OCI-LY7 (cell line): Measurements from ENCODE around the gene ATP9B. TPM values are rescaled to one million over a fixed set of nuclear protein-coding genes. Genes with fewer than 3 reads are reported as not detected.

ENCODE experiments used
- BruUV-seq: library from RNA; stranded (reverse); fragments of 400-500 nt; replicated peaks from 2 replicates; lab custom pipeline; 2021; lab: Mats Ljungman, UMichigan
- CTCF ChIA-PET: fragments of 300-600 bp; sonication (Branson Sonifier 250); formaldehyde crosslinking; loops from one replicate; lab custom pipeline; 2022; ENCODE audit warnings: antibody characterized with exemption; ENCODE audit not compliant: unreplicated experiment; lab: Charles Lee
- POLR2A ChIA-PET: fragments of 300-600 bp; sonication (Branson Sonifier 250); formaldehyde crosslinking; loops from one replicate; lab custom pipeline; 2022; ENCODE audit warnings: antibody characterized with exemption; lab: Charles Lee
- DNase-seq: peaks from one replicate; pipeline ENCODE4 v3.0.0-alpha.2; 2015; ENCODE audit warnings: low spot score
- H2AFZ ChIP-seq: fragments of 200-600 bp; sonication (generic), shearing (Covaris generic); 2 replicates; pipeline ENCODE4 v1.6.1; 2014; ENCODE audit warnings: mild to moderate bottlenecking, antibody characterized with exemption, low read length, moderate library complexity
- H3K27ac ChIP-seq: fragments of 200-600 bp; sonication (generic); 2 replicates; pipeline ENCODE4 v1.5.1; 2014; ENCODE audit warnings: mixed run types, low read depth, mild to moderate bottlenecking, moderate library complexity, low read length, inconsistent platforms; ENCODE audit not compliant: poor library complexity, severe bottlenecking
- H3K36me3 ChIP-seq: fragments of 200-600 bp; sonication (generic); 2 replicates; pipeline ENCODE4 v1.6.1; 2014; ENCODE audit warnings: mild to moderate bottlenecking, antibody characterized with exemption, low read length, moderate library complexity, mixed read lengths; ENCODE audit not compliant: insufficient read depth
- H3K4me1 ChIP-seq: fragments of 200-600 bp; sonication (generic); 2 replicates; pipeline ENCODE4 v1.5.1; 2014; ENCODE audit warnings: mild to moderate bottlenecking, low read length; ENCODE audit not compliant: insufficient read depth, poor library complexity, severe bottlenecking
- H3K4me2 ChIP-seq: fragments of 200-600 bp; sonication (generic); 2 replicates; pipeline ENCODE4 v1.6.1; 2014; ENCODE audit warnings: mild to moderate bottlenecking, low read length
- H3K4me3 ChIP-seq: fragments of 200-600 bp; sonication (generic); 2 replicates; pipeline ENCODE4 v1.5.1; 2014; ENCODE audit warnings: mild to moderate bottlenecking, low read depth, low read length; ENCODE audit not compliant: poor library complexity, severe bottlenecking
- H3K79me2 ChIP-seq: fragments of 200-600 bp; sonication (generic); 2 replicates; pipeline ENCODE4 v1.6.1; 2016; ENCODE audit warnings: low read depth, mild to moderate bottlenecking, low read length, moderate library complexity, mixed read lengths; ENCODE audit not compliant: insufficient read depth
- H3K9me2 ChIP-seq: fragments of 200-600 bp; sonication (generic); 2 replicates; pipeline ENCODE4 v1.6.1; 2016; ENCODE audit warnings: mild to moderate bottlenecking, low read length, mixed read lengths; ENCODE audit not compliant: insufficient read depth
- H3K9me3 ChIP-seq: fragments of 200-600 bp; sonication (generic); 2 replicates; pipeline ENCODE4 v1.6.1; 2014; ENCODE audit warnings: mild to moderate bottlenecking, mixed run types, low read length, mixed read lengths
- H4K20me1 ChIP-seq: fragments of 200-600 bp; sonication (generic); 2 replicates; pipeline ENCODE4 v1.6.1; 2014; ENCODE audit warnings: mild to moderate bottlenecking, antibody characterized with exemption, low read length, moderate library complexity, mixed read lengths; ENCODE audit not compliant: insufficient read depth
- EZH2phosphoT487 ChIP-seq: fragments of 200-600 bp; sonication (generic); IDR thresholded peaks from 2 replicates; pipeline ENCODE4 v1.6.1; 2018; ENCODE audit warnings: low read depth, borderline replicate concordance, mild to moderate bottlenecking, mixed run types, antibody characterized with exemption, low read length, moderate library complexity, mixed read lengths
- intact Hi-C: fragments of 100-400 bp; cut with micrococcal nuclease; formaldehyde crosslinking; loops from one replicate; pipeline ENCODE4 v1.10.0; 2022; ENCODE audit not compliant: unreplicated experiment
- total RNA-seq, 2 experiments: library from RNA; depleted of rRNA in 1 of 2; stranded (reverse); fragments of >200 nt in 1 of 2; shearing (Covaris generic) in 1 of 2; gene quantifications; 2 replicates each; pipeline ENCODE4 v1.2.3, GENCODE V29; 2014 to 2022
- TF ChIP-seq, protein P1 (sequence below): fragments of 200-600 bp; sonication (generic); conservative IDR thresholded peaks from 2 replicates; pipeline ENCODE4 v1.5.1; 2014; ENCODE audit warnings: mild to moderate bottlenecking, antibody characterized with exemption, low read length, moderate library complexity, mixed read lengths

Gene ATP9B
- total RNA-seq, 2 experiments from 2014 or later: 27.1 to 36.4 TPM

DNA sequence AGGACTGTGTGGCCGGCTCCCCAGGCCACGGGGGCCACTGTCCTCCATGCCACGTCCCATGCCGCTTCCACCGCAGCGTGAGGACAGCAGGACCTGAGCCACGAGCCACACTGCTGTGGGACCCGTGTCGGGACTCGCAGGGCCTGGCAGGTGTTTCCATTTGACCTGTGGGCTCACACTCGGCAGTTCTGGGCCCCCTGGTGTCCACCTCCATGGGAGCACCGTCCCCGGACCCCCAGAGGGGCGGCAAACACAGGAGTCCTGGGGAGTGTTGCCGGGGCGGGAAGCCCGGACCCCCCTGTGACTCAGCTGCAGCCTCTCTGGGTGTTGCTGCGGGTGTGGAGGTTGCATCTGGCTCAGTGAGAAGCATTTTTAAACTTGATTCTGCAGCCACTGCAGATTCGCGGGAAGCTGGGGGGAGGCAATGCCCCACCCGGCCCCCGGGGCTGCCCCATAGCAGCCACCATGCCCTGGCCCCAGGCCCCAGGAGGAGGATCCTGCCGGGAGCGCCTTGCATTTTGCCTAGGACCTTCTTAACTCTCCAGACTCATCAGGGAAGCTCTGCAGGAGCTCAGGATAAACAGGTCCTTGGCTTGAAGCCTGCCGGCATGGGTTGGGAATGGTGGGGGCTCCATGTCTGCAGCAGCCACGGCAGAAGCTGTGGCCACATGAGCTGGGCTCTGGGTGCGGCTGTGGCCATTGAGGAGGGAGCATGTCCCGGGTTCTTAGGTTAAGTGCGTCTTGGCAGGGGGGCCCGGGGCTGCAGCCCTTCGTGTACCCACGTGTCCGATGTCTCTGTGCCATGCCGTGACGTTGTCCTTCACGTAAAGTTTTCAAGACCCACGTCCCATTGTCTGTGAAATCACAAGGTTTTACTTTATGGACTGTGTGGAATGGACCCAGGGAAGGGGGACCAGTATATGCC is 357.4 kb downstream of the ATP9B start:
- H4K20me1 ChIP-seq: no peaks in the 10 kb centered on the region; the same call in 1 of the 2 replicates
- no peak overlapping the region for H2AFZ ChIP-seq
- ChIA-PET CTCF (interaction anchor here (0.7 kb wide), 1 partner anchor 51 kb away, joined by 3 read pairs; no protein-coding TSS in a partner anchor), POLR2A (interaction anchor here (1.4 kb wide), 1 partner anchor 9 kb away, joined by 4 read pairs; no protein-coding TSS in a partner anchor)
- no peak overlapping the region for H3K4me3 ChIP-seq
- no TSS peak for BruUV-seq
- H3K4me1 ChIP-seq: no peaks in the 10 kb centered on the region
- intact Hi-C loops: no loop called here
- H3K9me2 ChIP-seq: no peaks in the 10 kb centered on the region
- H3K36me3 ChIP-seq: peaks cover 15% of the 10 kb centered on the region
- no peak overlapping the region for H3K27ac ChIP-seq
- DNase-seq: no peak
- no peak overlapping the region for H3K4me2 ChIP-seq
- H3K9me3 ChIP-seq: no peaks in the 10 kb centered on the region
- TF ChIP-seq, protein P1, sequence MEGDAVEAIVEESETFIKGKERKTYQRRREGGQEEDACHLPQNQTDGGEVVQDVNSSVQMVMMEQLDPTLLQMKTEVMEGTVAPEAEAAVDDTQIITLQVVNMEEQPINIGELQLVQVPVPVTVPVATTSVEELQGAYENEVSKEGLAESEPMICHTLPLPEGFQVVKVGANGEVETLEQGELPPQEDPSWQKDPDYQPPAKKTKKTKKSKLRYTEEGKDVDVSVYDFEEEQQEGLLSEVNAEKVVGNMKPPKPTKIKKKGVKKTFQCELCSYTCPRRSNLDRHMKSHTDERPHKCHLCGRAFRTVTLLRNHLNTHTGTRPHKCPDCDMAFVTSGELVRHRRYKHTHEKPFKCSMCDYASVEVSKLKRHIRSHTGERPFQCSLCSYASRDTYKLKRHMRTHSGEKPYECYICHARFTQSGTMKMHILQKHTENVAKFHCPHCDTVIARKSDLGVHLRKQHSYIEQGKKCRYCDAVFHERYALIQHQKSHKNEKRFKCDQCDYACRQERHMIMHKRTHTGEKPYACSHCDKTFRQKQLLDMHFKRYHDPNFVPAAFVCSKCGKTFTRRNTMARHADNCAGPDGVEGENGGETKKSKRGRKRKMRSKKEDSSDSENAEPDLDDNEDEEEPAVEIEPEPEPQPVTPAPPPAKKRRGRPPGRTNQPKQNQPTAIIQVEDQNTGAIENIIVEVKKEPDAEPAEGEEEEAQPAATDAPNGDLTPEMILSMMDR: no peak
- TF ChIP-seq EZH2phosphoT487: no peak
- H3K79me2 ChIP-seq: peaks cover 4% of the 10 kb centered on the region; the same call in 1 of the 2 replicates

DNA sequence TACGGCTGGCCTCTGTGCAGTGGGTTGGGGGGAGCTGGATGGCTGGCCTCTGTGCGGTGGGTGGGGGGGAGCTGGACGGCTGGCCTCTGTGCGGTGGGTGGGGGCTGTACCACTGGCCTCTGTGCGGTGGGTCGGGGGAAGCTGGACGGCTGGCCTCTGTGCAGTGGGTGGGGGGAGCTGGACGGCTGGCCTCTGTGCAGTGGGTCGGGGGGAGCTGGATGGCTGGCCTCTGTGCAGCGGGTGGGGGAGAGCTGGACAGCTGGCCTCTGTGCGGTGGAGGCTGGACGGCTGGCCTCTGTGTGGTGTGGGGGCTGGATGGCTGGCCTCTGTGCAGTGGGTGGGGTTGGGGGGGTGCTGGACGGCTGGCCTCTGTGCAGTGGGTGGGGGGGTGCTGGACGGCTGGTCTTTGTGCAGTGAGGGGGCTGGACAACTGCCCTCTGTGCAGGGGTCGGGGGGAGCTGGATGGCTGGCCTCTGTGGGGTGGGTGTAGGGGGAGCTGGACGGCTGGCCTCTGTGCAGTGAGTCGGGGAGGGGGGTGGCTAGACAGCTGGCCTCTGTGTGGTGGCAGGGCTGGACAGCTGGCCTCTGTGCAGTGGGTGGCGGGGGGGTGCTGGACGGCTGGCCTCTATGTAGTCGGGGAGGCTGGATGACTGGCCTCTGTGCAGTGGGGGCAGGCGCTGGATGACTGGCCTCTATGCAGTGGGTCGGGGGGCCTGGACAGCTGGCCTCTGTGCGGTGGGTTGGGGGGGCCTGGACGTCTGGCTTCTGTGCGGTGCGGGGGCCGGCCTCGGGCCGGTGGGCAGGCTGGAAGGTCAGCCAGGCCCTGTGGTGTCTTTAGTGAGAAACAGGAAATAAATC is 358.4 kb downstream of the ATP9B start:
- no peak for TF ChIP-seq EZH2phosphoT487
- TF ChIP-seq, protein P1: no peak
- Histone ChIP-seq H3K4me2 (no peak overlapping the region), H3K36me3 (peaks cover 7% of the 10 kb centered on the region), H2AFZ (no peak overlapping the region), H3K4me1 (no peaks in the 10 kb centered on the region), H4K20me1 (no peaks in the 10 kb centered on the region), H3K9me3 (no peaks in the 10 kb centered on the region), H3K79me2 (peaks cover 4% of the 10 kb centered on the region; the same call in 1 of the 2 replicates), H3K27ac (no peak overlapping the region), H3K9me2 (no peaks in the 10 kb centered on the region), H3K4me3 (no peak overlapping the region)
- ChIA-PET POLR2A (interaction anchor here (1.4 kb wide), 1 partner anchor 8 kb away, joined by 4 read pairs; no protein-coding TSS in a partner anchor), CTCF (interaction anchor here (0.7 kb wide), 1 partner anchor 52 kb away, joined by 3 read pairs; no protein-coding TSS in a partner anchor)
- BruUV-seq: no TSS peak
- no peak for DNase-seq
- intact Hi-C loops: no loop called here

Other genes starting within 250 kb of the ATP9B start
- gene SALL3, start 89.6 kb upstream of the ATP9B start, total RNA-seq (2014; rRNA removed; shearing (Covaris generic)): not detected in 2 replicates
- gene SALL3, start 89.6 kb upstream of the ATP9B start, total RNA-seq (2022): not detected in 2 replicates